Prostate gland (tissue), 2 donors: ENCODE data around the gene UBE2E1. TPM values are rescaled to one million over a fixed set of nuclear protein-coding genes. Genes with fewer than 3 reads are reported as not detected.

Source experiments
- DNase-seq: peaks from one replicate; pipeline ENCODE4 v3.0.0-alpha.2; 2019; ENCODE audit warnings: low spot score
- H3K27ac ChIP-seq, 2 donors: fragments of 200-600 bp; sonication (generic); 2 replicates each; pipeline ENCODE4 v1.5.1; 2017 to 2019
- H3K27me3 ChIP-seq: fragments of 200-600 bp; sonication (generic); replicated peaks from 2 replicates; pipeline ENCODE4 v1.5.1; 2019; ENCODE audit not compliant: insufficient read depth
- H3K36me3 ChIP-seq, 2 donors: fragments of 200-600 bp; sonication (generic); 1 replicate in 1 of 2; 2 replicates in 1 of 2; pipeline versions ENCODE4 v1.5.1 to v1.8.1; 2017 to 2019
- H3K4me1 ChIP-seq: fragments of 200-600 bp; sonication (generic); replicated peaks from 2 replicates; pipeline ENCODE4 v1.5.1; 2019
- H3K4me3 ChIP-seq, 2 donors: fragments of 200-600 bp; sonication (generic); 2 replicates each; pipeline ENCODE4 v1.5.1; 2017 to 2019
- H3K9me3 ChIP-seq: fragments of 200-600 bp; sonication (generic); 2 replicates; pipeline ENCODE4 v1.5.1; 2017
- CTCF ChIP-seq, 4 experiments: fragments of 200-600 bp in 2 of 4; fragments of 450-650 bp in 2 of 4; sonication (generic) in 2 of 4; IDR thresholded peaks; 1 replicate in 3 of 4; 2 replicates in 1 of 4; pipeline ENCODE4 v1.5.1; 2016 to 2019; ENCODE audit warnings: antibody characterized with exemption in 4 of 4, mild to moderate bottlenecking in 2 of 4, moderate library complexity in 2 of 4
- POLR2A ChIP-seq: fragments of 450-650 bp; IDR thresholded peaks from one replicate; pipeline ENCODE4 v1.6.1; 2016; ENCODE audit warnings: antibody characterized with exemption, mild to moderate bottlenecking
- POLR2AphosphoS5 ChIP-seq: sonication (generic); formaldehyde crosslinking; IDR thresholded peaks from one replicate; pipeline ENCODE4 v1.6.1; 2017; ENCODE audit warnings: antibody characterized with exemption
- WGBS: methylation state at CpG from one replicate; pipeline ENCODE4 v1.1.5; 2018; 5-methylcytosine and 5-hydroxymethylcytosine counted together
- intact Hi-C: fragments of 100-400 bp; cut with DNase I; formaldehyde crosslinking; loops from one replicate; pipeline ENCODE4 v1.14.2; 2022
- total RNA-seq, 2 donors: library from RNA; depleted of rRNA; stranded (reverse); fragments of >200 nt; gene quantifications; one replicate each; pipeline ENCODE4 v1.1.0, GENCODE V29; 2016

The UBE2E1 gene
- total RNA-seq, 2 donors from 2014 or later, result 77.8 to 92.1 TPM

GRCh38 chr3:23940775-23941174, 135.0 kb downstream of the UBE2E1 start:
- H3K27ac ChIP-seq, result no peak overlapping the region
- no peak overlapping the region for H3K4me3 ChIP-seq
- WGBS, result 79% methylated on average over 5 of the region's 5 CpGs
- no peaks in the 10 kb centered on the region for H3K9me3 ChIP-seq
- intact Hi-C loops, result no loop called here
- H3K36me3 ChIP-seq, result no peaks in the 10 kb centered on the region
- H3K4me1 ChIP-seq, result no peaks in the 10 kb centered on the region
- no peak for DNase-seq
- no peak for TF ChIP-seq CTCF (IDR thresholded peaks at IDR 0.05)
- no peak for TF ChIP-seq POLR2A
- TF ChIP-seq POLR2AphosphoS5, result no peak
- no peaks in the 10 kb centered on the region for H3K27me3 ChIP-seq

Other genes with a start within 250 kb of the UBE2E1 start
- 10 to 100 TPM in 1 of 2 donors, 1 to 10 TPM in 1; 9.4 to 19.9 TPM for gene NKIRAS1, start 111.0 kb downstream of the UBE2E1 start, total RNA-seq
- 1,000 to 10,000 TPM; 2,124 to 2,276 TPM for gene RPL15, start 111.2 kb downstream of the UBE2E1 start, total RNA-seq
- gene NR1D2, start 139.3 kb downstream of the UBE2E1 start, total RNA-seq, result 10 to 100 TPM; 39.8 to 48.9 TPM